Upper lobe of left lung (tissue), 6 donors: ENCODE measurements around the gene ALKAL2. TPM values are rescaled to one million over a fixed set of nuclear protein-coding genes. Genes with fewer than 3 reads are reported as not detected.
A peak's percentile ranks its signal among the peaks of the same experiment; 100 is the strongest.

Experiments used
- ATAC-seq, 2 donors: fragments of 200-7000 bp; cut with Tn5 transposase; one replicate each; pipeline ENCODE4 v1.9.1; 2022; ENCODE audit warnings: mild to moderate bottlenecking in 2 of 2, moderate library complexity in 2 of 2; ENCODE audit not compliant: low FRiP score in 2 of 2
- DNase-seq, 2 donors: peaks; one replicate each; pipeline ENCODE4 v3.0.0-alpha.2; 2019 to 2020
- H3K27ac ChIP-seq, 4 donors: fragments of 200-600 bp; sonication (generic); one replicate each; pipeline ENCODE4 v1.5.1; 2016 to 2019
- H3K27me3 ChIP-seq, 4 donors: fragments of 200-600 bp; sonication (generic); one replicate each; pipeline ENCODE4 v1.5.1; 2017 to 2019
- H3K36me3 ChIP-seq, 4 donors: fragments of 200-600 bp; sonication (generic); one replicate each; pipeline ENCODE4 v1.5.1; 2016 to 2019
- H3K4me1 ChIP-seq, 4 donors: fragments of 200-600 bp; sonication (generic); one replicate each; pipeline ENCODE4 v1.5.1; 2018 to 2019
- H3K4me3 ChIP-seq, 4 donors: fragments of 200-600 bp; sonication (generic); one replicate each; pipeline ENCODE4 v1.5.1; 2017 to 2019; ENCODE audit warnings: mild to moderate bottlenecking in 2 of 4, moderate library complexity in 1 of 4
- H3K9me3 ChIP-seq, 4 donors: fragments of 200-600 bp; sonication (generic); one replicate each; pipeline ENCODE4 v1.5.1; 2018 to 2019
- CTCF ChIP-seq, 6 experiments: fragments of 450-650 bp in 4 of 6; fragments of 200-600 bp in 2 of 6; sonication (generic) in 2 of 6; IDR thresholded peaks; one replicate each; pipeline ENCODE4 v1.5.1; 2016 to 2019; ENCODE audit warnings: antibody characterized with exemption in 6 of 6
- EP300 ChIP-seq, 4 donors: sonication (generic); formaldehyde crosslinking; IDR thresholded peaks; one replicate each; pipeline ENCODE4 v1.5.1; 2017; ENCODE audit warnings: antibody characterized with exemption in 4 of 4, control low read depth in 2 of 4
- POLR2A ChIP-seq, 4 donors: fragments of 450-650 bp; IDR thresholded peaks; one replicate each; pipeline ENCODE4 v1.5.1; 2016 to 2017; ENCODE audit warnings: antibody characterized with exemption in 4 of 4, mild to moderate bottlenecking in 2 of 4
- POLR2AphosphoS5 ChIP-seq, 2 donors: sonication (generic); formaldehyde crosslinking; IDR thresholded peaks; one replicate each; pipeline ENCODE4 v1.5.1; 2017; ENCODE audit warnings: antibody characterized with exemption in 2 of 2
- WGBS, 2 donors: methylation state at CpG; one replicate each; pipeline ENCODE4 v1.1.5; 2017 to 2018; 5-methylcytosine and 5-hydroxymethylcytosine counted together
- total RNA-seq, 6 donors: library from RNA; depleted of rRNA in 4 of 6; stranded (reverse); fragments of >200 nt in 4 of 6; gene quantifications; one replicate each; pipeline versions ENCODE4 v1.1.0 to v1.2.1, GENCODE V29; 2016 to 2021
- donor health status: DM: no; HTN: no; CAD: no; lungs with moderate emphysema.
- donor health status: DM: no; HTN: yes; CAD: no; lungs with severe emphysema.

The ALKAL2 gene
- total RNA-seq, 6 donors from 2014 or later, result 8.3 to 30.7 (median 14.8) TPM

- no peaks in the 10 kb centered on the region for H3K27me3 ChIP-seq
- DNase-seq (peak in 1 of 2 donors; percentile 79), ATAC-seq (no peak)
- 93 to 94% methylated on average over 49 to 56 of the region's 56 CpGs for WGBS, 2 donors
- H3K9me3 ChIP-seq, result no peaks in the 10 kb centered on the region
- H3K4me1 ChIP-seq, result no peaks in the 10 kb centered on the region
- no peak for TF ChIP-seq CTCF (IDR thresholded peaks at IDR 0.05)
- TF ChIP-seq POLR2AphosphoS5 (IDR thresholded peaks at IDR 0.05), result no peak
- H3K27ac ChIP-seq, result no peak overlapping the region
- H3K36me3 ChIP-seq, result no peaks in the 10 kb centered on the region
- no peak overlapping the region for H3K4me3 ChIP-seq
These were observed 26.9 kb upstream of the ALKAL2 start for GRCh38 chr2:314561-315336.

DNA sequence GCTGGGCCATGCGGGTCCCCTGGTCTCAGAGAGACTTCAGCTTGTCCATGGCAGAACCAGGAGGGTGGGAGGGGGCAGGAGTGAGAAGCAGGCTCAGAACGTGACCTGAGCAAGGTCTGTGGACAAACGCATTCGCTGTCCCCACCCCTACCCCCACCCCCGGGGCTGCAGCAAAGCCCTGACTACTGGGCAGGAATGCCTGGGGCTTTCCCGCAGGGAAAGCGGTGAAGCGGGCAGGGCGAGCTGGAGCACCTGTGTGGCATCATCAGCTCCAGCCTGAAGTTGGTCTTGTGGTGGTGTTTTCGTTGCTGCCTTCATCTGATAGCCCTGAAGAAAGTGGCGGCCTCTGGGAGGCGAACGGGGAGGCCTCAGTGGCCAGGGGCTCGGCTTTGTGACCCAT is 26.1 kb upstream of the ALKAL2 start:
- no peaks in the 10 kb centered on the region for H3K36me3 ChIP-seq
- WGBS, 2 donors, result 69 to 73% methylated on average over 14 of the region's 14 CpGs
- H3K27me3 ChIP-seq, result no peaks in the 10 kb centered on the region
- H3K4me3 ChIP-seq, result no peak overlapping the region
- ATAC-seq, result no peak
- H3K9me3 ChIP-seq, result no peaks in the 10 kb centered on the region
- TF ChIP-seq EP300 (IDR thresholded peaks at IDR 0.05) (no peak), POLR2AphosphoS5 (IDR thresholded peaks at IDR 0.05) (no peak), CTCF (IDR thresholded peaks at IDR 0.05) (no peak), POLR2A (IDR thresholded peaks at IDR 0.05) (no peak)
- no peak overlapping the region for H3K27ac ChIP-seq
- no peaks in the 10 kb centered on the region for H3K4me1 ChIP-seq
- peak in 1 of 2 donors; percentile 40 for DNase-seq

DNA sequence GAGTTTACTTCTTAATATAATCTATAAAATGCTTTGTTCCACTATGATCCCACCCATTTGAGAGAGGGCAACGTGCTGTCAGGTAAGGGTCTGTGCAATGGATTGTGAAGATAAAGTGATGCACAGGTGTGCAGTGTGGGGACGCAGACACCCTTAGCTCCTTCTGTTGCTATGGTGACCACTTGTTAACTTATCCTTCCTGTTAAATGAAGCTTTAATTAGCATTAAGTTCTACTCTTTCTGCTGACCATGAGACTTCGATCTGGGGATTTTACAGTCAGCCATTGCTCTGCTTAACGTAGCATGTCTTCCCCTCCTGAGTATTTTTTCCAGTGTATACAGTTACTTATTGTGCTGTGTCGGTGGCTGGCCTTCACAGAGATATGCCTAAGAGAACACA is 23.1 kb upstream of the ALKAL2 start:
- DNase-seq (no peak), ATAC-seq (no peak)
- Histone ChIP-seq H3K4me1 (no peaks in the 10 kb centered on the region), H3K27ac (no peak overlapping the region), H3K9me3 (no peaks in the 10 kb centered on the region), H3K27me3 (no peaks in the 10 kb centered on the region), H3K4me3 (no peak overlapping the region), H3K36me3 (no peaks in the 10 kb centered on the region)
- WGBS, 2 donors, result 84 to 87% methylated on average over 5 of the region's 5 CpGs
- TF ChIP-seq POLR2AphosphoS5 (IDR thresholded peaks at IDR 0.05) (no peak), CTCF (IDR thresholded peaks at IDR 0.05) (no peak), POLR2A (IDR thresholded peaks at IDR 0.05) (no peak), EP300 (IDR thresholded peaks at IDR 0.05) (no peak)

DNA sequence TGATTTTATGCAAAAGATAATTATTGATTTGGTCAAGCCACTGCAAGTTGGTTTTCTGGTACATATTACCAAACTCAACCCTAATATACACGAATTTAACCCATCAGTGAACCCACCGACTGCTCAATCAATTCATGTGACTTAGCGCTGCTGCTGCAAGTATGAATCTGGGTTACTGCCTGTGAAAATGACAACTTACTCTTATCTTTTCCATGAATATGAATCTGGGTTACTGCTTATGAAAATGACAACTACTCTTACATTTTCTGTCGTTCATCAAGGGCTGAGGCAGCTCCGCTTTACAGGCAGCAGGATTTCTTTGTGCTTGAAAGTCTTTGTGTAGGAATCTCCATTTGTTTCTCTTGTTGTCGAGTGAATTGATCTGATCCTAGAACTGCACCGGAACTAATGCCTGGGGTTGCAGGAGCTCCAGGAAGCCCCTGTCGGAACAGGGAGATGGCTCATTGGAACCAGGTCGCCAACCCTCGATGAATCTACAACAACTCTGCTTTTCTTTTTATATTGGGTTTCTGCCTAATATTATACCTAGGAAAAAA is 22.1 kb upstream of the ALKAL2 start:
- 77 to 85% methylated on average over 10 of the region's 10 CpGs for WGBS, 2 donors

DNA sequence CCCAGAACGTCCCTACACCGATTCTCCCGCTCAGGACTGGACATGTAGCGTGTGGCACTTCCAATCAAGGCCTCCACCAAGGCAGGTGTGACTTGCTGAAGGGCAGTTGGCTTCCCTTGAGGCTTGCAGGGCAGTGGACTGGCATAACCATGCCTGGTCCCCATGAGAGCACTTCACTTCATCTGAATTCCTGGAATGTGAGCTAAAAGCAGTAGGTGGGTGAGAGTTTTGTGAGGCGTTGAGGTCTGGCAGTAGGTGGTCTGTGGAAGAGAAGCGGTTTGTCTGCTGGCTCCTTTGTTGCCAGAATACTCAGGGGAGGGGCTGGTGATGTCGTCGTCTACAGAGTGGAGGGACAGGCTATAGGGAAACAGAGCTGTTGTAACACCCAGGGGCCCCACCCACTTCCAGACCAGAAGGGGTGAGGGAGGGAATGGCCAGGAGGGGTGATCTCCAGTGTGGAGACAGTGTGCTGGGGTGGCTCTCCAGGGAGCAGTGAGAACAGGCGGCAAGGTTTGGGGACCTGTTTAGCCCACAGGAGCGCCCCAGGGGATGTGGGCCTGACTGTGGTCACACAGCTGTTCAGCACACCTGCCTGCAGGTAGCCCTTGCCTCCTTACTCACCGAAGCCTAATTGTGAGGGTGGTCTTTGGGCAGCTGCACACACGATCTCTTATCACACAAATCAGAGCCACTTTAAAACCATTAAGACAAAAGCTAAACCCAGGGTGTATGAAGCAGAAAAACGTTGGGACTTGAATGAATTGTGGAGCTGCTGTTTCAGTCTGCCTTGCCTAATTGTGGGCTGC is 21.5 kb upstream of the ALKAL2 start:
- WGBS, 2 donors, result 59 to 69% methylated on average over 13 of the region's 13 CpGs
- no peaks in the 10 kb centered on the region for H3K9me3 ChIP-seq
- no peaks in the 10 kb centered on the region for H3K4me1 ChIP-seq
- H3K27ac ChIP-seq, result no peak overlapping the region
- DNase-seq (no peak), ATAC-seq (no peak)
- TF ChIP-seq CTCF (IDR thresholded peaks at IDR 0.05) (no peak), POLR2AphosphoS5 (IDR thresholded peaks at IDR 0.05) (no peak), EP300 (IDR thresholded peaks at IDR 0.05) (no peak), POLR2A (IDR thresholded peaks at IDR 0.05) (no peak)
- H3K27me3 ChIP-seq, result no peaks in the 10 kb centered on the region
- no peaks in the 10 kb centered on the region for H3K36me3 ChIP-seq
- no peak overlapping the region for H3K4me3 ChIP-seq

More for the DNA sequence above, 22.1 kb upstream of the ALKAL2 start:
- DNase-seq (no peak), ATAC-seq (no peak)
- Histone ChIP-seq H3K4me1 (no peaks in the 10 kb centered on the region), H3K36me3 (no peaks in the 10 kb centered on the region), H3K4me3 (no peak overlapping the region), H3K27me3 (no peaks in the 10 kb centered on the region), H3K9me3 (no peaks in the 10 kb centered on the region), H3K27ac (no peak overlapping the region)
- TF ChIP-seq POLR2A (IDR thresholded peaks at IDR 0.05) (no peak), EP300 (IDR thresholded peaks at IDR 0.05) (no peak)
